Astrocyte (in vitro differentiated cells and primary cell): ENCODE results near the gene CCDC86.

ENCODE experiments used
- CTCF ChIP-seq: IDR thresholded peaks from 2 replicates; pipeline ENCODE4 v1.5.1; 2011; ENCODE audit warnings: low read depth, mild to moderate bottlenecking, inconsistent platforms, low read length, moderate library complexity; ENCODE audit not compliant: insufficient read depth
- EZH2 ChIP-seq: IDR thresholded peaks from 2 replicates; pipeline ENCODE4 v1.6.1; 2012; ENCODE audit warnings: mild to moderate bottlenecking, low read length, inconsistent platforms; ENCODE audit not compliant: insufficient read depth

GRCh38 chr11:60868682-60869450, 27.0 kb downstream of the CCDC86 start:
- TF ChIP-seq CTCF = no peak
- TF ChIP-seq EZH2 = no peak
